Measurements from ENCODE around the gene PORCN. TPM values are rescaled to one million over a fixed set of nuclear protein-coding genes. Genes with fewer than 3 reads are reported as not detected.

Gene PORCN
- total RNA-seq, 1 donor from 2014 or later = 9.4 TPM

DNA sequence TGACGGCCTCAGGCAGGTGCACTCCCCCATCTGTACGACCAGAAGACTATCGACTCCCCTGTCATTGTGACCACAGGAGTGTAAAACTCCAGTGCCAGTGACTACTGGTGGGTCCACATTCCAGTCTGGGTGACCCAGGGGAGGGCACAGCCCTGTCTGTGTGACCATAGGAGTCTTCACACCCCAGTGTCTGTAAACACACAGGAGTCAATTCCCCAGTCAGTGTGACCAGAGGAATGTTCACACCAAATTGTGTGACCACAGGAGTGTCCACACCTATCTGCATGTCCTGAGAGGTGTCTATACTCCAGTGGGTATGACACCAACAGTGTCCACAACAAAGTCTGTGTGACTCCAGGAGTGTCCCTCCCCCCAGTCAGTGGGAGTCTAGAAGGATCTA lies 20.8 kb upstream of the PORCN start:
- TF ChIP-seq, protein P1, sequence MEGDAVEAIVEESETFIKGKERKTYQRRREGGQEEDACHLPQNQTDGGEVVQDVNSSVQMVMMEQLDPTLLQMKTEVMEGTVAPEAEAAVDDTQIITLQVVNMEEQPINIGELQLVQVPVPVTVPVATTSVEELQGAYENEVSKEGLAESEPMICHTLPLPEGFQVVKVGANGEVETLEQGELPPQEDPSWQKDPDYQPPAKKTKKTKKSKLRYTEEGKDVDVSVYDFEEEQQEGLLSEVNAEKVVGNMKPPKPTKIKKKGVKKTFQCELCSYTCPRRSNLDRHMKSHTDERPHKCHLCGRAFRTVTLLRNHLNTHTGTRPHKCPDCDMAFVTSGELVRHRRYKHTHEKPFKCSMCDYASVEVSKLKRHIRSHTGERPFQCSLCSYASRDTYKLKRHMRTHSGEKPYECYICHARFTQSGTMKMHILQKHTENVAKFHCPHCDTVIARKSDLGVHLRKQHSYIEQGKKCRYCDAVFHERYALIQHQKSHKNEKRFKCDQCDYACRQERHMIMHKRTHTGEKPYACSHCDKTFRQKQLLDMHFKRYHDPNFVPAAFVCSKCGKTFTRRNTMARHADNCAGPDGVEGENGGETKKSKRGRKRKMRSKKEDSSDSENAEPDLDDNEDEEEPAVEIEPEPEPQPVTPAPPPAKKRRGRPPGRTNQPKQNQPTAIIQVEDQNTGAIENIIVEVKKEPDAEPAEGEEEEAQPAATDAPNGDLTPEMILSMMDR (IDR thresholded peaks at IDR 0.05; ENCODE audit: unreplicated experiment) = no peak
- Mint-ChIP-seq H3K36me3 (ENCODE audit: low read depth, unreplicated experiment) (no peaks in the 10 kb centered on the region), H3K27me3 (ENCODE audit: unreplicated experiment) (peaks cover 2% of the 10 kb centered on the region), H3K9me3 (ENCODE audit: unreplicated experiment) (no peaks in the 10 kb centered on the region), H3K27ac (ENCODE audit: unreplicated experiment) (no peak overlapping the region), H3K4me1 (ENCODE audit: unreplicated experiment) (peaks cover 5% of the 10 kb centered on the region), H3K4me3 (ENCODE audit: unreplicated experiment) (no peak overlapping the region)
- DNase-seq (ENCODE audit: low spot score) = no peak

DNA sequence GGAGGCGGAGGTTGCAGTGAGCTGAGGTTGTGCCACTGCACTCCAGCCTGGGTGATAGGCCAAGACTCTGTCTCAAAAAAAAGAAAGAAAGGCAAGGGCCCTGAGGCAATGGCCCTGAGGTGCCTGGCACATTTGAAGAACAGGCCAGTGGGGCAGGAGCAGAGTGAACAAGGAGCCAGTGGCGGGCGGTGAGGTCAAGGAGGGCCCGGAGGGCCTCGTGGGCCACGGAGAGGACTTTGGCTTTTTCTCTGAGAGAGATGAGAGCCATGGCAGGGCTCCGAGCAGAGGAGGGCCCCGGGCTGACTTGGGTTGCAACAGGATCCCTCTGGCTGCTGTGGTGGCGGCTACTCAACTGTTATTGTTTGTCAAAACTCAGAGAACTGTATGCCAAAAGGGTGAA lies 19.5 kb upstream of the PORCN start:
- Mint-ChIP-seq H3K36me3 (ENCODE audit: low read depth, unreplicated experiment) (no peaks in the 10 kb centered on the region), H3K27me3 (ENCODE audit: unreplicated experiment) (peaks cover 2% of the 10 kb centered on the region), H3K27ac (ENCODE audit: unreplicated experiment) (no peak overlapping the region), H3K4me3 (ENCODE audit: unreplicated experiment) (no peak overlapping the region), H3K9me3 (ENCODE audit: unreplicated experiment) (no peaks in the 10 kb centered on the region), H3K4me1 (ENCODE audit: unreplicated experiment) (peaks cover 5% of the 10 kb centered on the region)
- TF ChIP-seq, protein P1 (IDR thresholded peaks at IDR 0.05; ENCODE audit: unreplicated experiment) = no peak
- no peak for DNase-seq (ENCODE audit: low spot score)

DNA sequence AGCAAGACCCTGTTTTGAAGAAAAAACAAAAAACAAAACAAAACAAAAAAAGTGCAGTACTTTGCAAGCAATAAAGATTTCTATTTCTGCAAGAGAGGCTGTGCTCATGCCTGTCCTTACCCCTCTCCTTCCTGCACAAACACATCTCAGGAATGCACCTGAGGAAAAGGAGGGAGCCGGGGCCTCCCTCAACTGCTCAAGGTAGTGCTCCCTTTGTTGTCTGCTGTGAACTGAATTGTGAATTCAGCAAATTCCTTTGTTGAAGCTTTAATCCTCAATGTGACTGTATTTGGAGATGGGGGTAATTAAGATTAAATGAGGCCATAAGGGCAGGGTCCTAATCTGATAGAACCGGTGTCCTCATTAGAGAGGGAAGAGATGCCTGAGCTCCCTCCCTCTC lies 18.9 kb upstream of the PORCN start:
- H3K27ac Mint-ChIP-seq (ENCODE audit: unreplicated experiment) = no peak overlapping the region
- H3K36me3 Mint-ChIP-seq (ENCODE audit: low read depth, unreplicated experiment) = no peaks in the 10 kb centered on the region

DNA sequence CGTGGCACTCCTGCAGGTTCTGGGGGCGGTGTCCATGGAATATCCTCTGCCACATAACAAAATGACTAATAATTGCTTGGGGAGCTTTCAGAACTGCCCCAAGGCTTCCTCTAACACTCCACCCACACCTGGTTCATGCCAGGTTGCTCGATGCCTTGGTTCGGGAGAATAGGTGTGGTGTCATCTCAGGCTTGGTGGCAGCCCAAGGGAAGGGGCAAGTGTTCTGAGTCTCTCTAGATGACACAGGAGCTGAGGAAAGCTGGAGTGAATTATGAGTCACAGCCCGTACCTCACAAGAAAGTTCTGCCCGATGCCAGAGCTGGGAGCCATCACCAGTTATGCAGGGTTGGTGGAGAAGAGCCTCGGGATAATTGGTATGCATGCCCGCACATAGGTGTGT lies 18.1 kb upstream of the PORCN start:
- TF ChIP-seq, protein P1 (IDR thresholded peaks at IDR 0.05; ENCODE audit: unreplicated experiment) = no peak
- DNase-seq (ENCODE audit: low spot score) = no peak
- peaks cover 5% of the 10 kb centered on the region for H3K4me1 Mint-ChIP-seq (ENCODE audit: unreplicated experiment)
- no peak overlapping the region for H3K27ac Mint-ChIP-seq (ENCODE audit: unreplicated experiment)
- no peaks in the 10 kb centered on the region for H3K9me3 Mint-ChIP-seq (ENCODE audit: unreplicated experiment)
- H3K27me3 Mint-ChIP-seq (ENCODE audit: unreplicated experiment) = peaks cover 2% of the 10 kb centered on the region
- H3K36me3 Mint-ChIP-seq (ENCODE audit: low read depth, unreplicated experiment) = no peaks in the 10 kb centered on the region
- H3K4me3 Mint-ChIP-seq (ENCODE audit: unreplicated experiment) = no peak overlapping the region

More for the DNA sequence above, 18.9 kb upstream of the PORCN start:
- peaks cover 2% of the 10 kb centered on the region for H3K27me3 Mint-ChIP-seq (ENCODE audit: unreplicated experiment)
- TF ChIP-seq, protein P1 (IDR thresholded peaks at IDR 0.05; ENCODE audit: unreplicated experiment) = no peak
- H3K4me1 Mint-ChIP-seq (ENCODE audit: unreplicated experiment) = peaks cover 5% of the 10 kb centered on the region
- H3K4me3 Mint-ChIP-seq (ENCODE audit: unreplicated experiment) = no peak overlapping the region
- no peaks in the 10 kb centered on the region for H3K9me3 Mint-ChIP-seq (ENCODE audit: unreplicated experiment)
- no peak for DNase-seq (ENCODE audit: low spot score)

DNA sequence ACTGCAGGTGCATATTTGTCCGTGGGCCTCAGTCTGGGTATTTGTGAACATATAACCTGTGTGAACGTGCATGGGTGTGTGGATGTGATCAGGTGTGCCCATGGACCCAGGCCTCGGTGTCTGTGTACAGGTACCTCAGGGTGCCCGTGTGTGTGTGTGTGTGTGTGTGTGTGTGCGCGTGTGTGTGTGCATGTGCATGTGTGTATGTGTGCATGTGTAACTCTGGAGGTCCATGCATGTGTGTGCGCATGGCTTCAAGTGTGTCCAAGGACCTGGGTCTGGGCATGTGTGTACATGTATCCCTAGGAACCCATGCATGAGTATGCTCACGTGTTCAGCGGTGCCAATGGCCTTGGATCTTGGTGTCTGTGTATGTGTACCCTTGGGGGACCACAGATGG lies 17.0 kb upstream of the PORCN start:
- no peak overlapping the region for H3K4me3 Mint-ChIP-seq (ENCODE audit: unreplicated experiment)
- H3K36me3 Mint-ChIP-seq (ENCODE audit: low read depth, unreplicated experiment) = no peaks in the 10 kb centered on the region
- no peaks in the 10 kb centered on the region for H3K9me3 Mint-ChIP-seq (ENCODE audit: unreplicated experiment)
- peaks cover 5% of the 10 kb centered on the region for H3K4me1 Mint-ChIP-seq (ENCODE audit: unreplicated experiment)
- H3K27me3 Mint-ChIP-seq (ENCODE audit: unreplicated experiment) = peaks cover 2% of the 10 kb centered on the region
- H3K27ac Mint-ChIP-seq (ENCODE audit: unreplicated experiment) = no peak overlapping the region
- no peak for DNase-seq (ENCODE audit: low spot score)
- TF ChIP-seq, protein P1 (IDR thresholded peaks at IDR 0.05; ENCODE audit: unreplicated experiment) = no peak
